Measurements from ENCODE around the gene KCNQ2.

KCNQ2 gene

GRCh38 chr20:63415647-63416391 lies 56.6 kb downstream of the KCNQ2 start:
- DNase-seq, result no peak

- no peak for DNase-seq
Observed at GRCh38 chr20:63414720-63415430, 57.6 kb downstream of the KCNQ2 start.

- DNase-seq, result no peak
Observed at GRCh38 chr20:63413963-63414684, 58.3 kb downstream of the KCNQ2 start.

GRCh38 chr20:63413323-63413722 lies 59.1 kb downstream of the KCNQ2 start:
- no peak for DNase-seq

GRCh38 chr20:63412889-63413288 lies 59.6 kb downstream of the KCNQ2 start:
- DNase-seq, result no peak

- DNase-seq, result no peak
Observed at GRCh38 chr20:63411898-63412631, 60.4 kb downstream of the KCNQ2 start.

GRCh38 chr20:63411151-63411897 lies 61.1 kb downstream of the KCNQ2 start:
- DNase-seq, result no peak

- DNase-seq, result no peak
Observed at GRCh38 chr20:63409834-63410435, 62.5 kb downstream of the KCNQ2 start.

GRCh38 chr20:63409066-63409833 lies 63.2 kb downstream of the KCNQ2 start:
- no peak for DNase-seq

- DNase-seq, result no peak
Observed at GRCh38 chr20:63408684-63409046, 63.8 kb downstream of the KCNQ2 start.

GRCh38 chr20:63407928-63408683 lies 64.3 kb downstream of the KCNQ2 start:
- no peak for DNase-seq

GRCh38 chr20:63406617-63407245 lies 65.7 kb downstream of the KCNQ2 start:
- DNase-seq, result no peak

- no peak for DNase-seq
Observed at GRCh38 chr20:63406011-63406410, 66.4 kb downstream of the KCNQ2 start.

- no peak for DNase-seq
Observed at GRCh38 chr20:63405102-63405730, 67.2 kb downstream of the KCNQ2 start.

- no peak for DNase-seq
Observed at GRCh38 chr20:63404129-63405085, 68.0 kb downstream of the KCNQ2 start.

GRCh38 chr20:63403403-63404105 lies 68.9 kb downstream of the KCNQ2 start:
- no peak for DNase-seq

GRCh38 chr20:63402860-63403220 lies 69.6 kb downstream of the KCNQ2 start:
- no peak for DNase-seq
